Prostate gland (tissue), 2 donors: ENCODE measurements around the gene RAET1E.

Experiments used
- CTCF ChIP-seq, 4 experiments: fragments of 200-600 bp in 2 of 4; fragments of 450-650 bp in 2 of 4; sonication (generic) in 2 of 4; IDR thresholded peaks; 1 replicate in 3 of 4; 2 replicates in 1 of 4; pipeline ENCODE4 v1.5.1; 2016 to 2019; ENCODE audit warnings: antibody characterized with exemption in 4 of 4, mild to moderate bottlenecking in 2 of 4, moderate library complexity in 2 of 4
- POLR2A ChIP-seq: fragments of 450-650 bp; IDR thresholded peaks from one replicate; pipeline ENCODE4 v1.6.1; 2016; ENCODE audit warnings: antibody characterized with exemption, mild to moderate bottlenecking

GRCh38 chr6:149940672-149940982, 42.7 kb upstream of the RAET1E start:
- TF ChIP-seq CTCF (IDR thresholded peaks at IDR 0.05) = no peak
- TF ChIP-seq POLR2A = no peak
